ENCODE results near the gene PLOD3.

DNA sequence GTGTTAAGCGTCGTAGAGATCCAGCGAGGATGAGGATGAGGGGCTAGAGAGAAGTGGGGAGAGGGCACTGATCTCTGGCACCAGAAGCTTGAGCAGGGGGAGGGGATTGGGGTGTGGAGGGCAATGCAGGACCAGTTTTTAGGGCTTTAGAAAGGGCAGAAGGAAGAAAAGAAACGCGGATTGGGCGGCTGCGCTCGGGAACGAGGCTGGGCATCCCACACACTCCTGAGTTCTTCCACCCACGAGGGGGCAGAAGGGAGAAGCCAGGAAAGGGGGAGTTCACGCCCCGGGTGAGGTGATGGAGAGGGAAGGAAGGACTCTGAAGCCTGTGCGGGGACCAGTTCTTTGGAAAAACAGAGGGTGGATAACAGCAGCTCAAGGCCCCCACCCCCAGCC lies 45.9 kb downstream of the PLOD3 start:
- TF ChIP-seq CTCF (IDR thresholded peaks at IDR 0.05) (no peak), POLR2A (IDR thresholded peaks at IDR 0.05) (no peak), POLR2AphosphoS5 (IDR thresholded peaks at IDR 0.05) (no peak)
